HG03159 (cell line): ENCODE measurements around the gene DEPDC5.
A peak's percentile ranks its signal among the peaks of the same experiment; 100 is the strongest.

Experiments
- ATAC-seq: cut with Tn5 transposase; IDR thresholded peaks from one replicate; pipeline ENCODE4 v1.9.1; 2021; ENCODE audit warnings: mild to moderate bottlenecking, moderate library complexity; ENCODE audit not compliant: unreplicated experiment

DEPDC5 gene

DNA sequence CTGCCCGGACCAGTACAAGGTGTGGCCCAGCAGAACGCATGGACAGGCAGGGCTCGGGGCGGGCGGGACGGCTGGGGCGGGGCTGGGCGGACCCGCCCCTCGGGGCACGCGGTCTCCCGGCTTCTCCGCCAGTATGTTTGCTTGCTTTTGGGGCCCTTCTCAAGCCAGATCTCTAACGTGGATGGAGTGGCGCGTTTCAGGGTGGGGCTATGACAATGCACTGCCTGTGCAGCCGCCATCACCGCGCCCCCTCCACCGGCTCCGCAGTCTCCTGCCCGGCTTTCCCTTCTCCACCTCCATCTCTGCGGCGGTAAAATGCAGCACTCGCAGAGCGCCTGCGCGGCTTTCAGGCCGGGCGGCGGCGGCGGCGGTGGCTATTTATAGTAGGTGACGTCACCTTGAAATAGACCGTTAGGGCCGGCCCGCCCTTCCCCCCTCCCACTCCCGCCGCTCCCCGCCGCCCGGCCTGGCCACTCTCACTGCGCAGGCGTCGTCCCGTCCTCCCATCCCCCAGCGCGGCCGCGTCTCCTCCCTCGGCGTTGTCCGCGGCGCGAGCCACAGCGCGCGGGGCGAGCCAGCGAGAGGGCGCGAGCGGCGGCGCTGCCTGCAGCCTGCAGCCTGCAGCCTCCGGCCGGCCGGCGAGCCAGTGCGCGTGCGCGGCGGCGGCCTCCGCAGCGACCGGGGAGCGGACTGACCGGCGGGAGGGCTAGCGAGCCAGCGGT lies 190.3 kb downstream of the DEPDC5 start, which contains the start of gene YWHAH:
Gene YWHAH (plus strand): TSS at position 558 of the 722 bp plus-strand sequence. CDS start 199 bp downstream, outside the sequence.
- peak; percentile 58 for ATAC-seq

GRCh38 chr22:31944700-31945442 lies 191.1 kb downstream of the DEPDC5 start:
- ATAC-seq: peak; percentile 25

DNA sequence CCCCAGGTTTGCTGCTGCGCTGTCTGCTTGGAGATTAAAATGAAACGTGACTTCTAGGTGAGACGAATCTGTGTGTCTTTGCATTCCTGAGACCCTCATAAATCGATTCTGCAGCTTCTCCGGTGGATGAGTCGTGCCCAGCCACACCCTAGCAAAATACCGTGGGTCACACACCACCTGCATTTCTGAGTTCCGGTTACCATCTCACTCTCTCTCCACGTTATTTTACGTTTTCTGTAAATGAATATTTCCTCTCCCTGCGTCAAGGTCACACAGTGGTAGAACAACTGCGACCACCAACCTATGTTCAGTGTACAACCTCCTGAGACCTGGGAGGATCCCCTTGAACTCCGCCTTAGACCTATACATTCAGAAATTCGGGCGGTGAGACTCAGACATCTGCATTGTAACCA lies 191.6 kb downstream of the DEPDC5 start:
- ATAC-seq: no peak

GRCh38 chr22:31945971-31946680 lies 192.3 kb downstream of the DEPDC5 start:
- no peak for ATAC-seq

GRCh38 chr22:31947296-31947695 lies 193.5 kb downstream of the DEPDC5 start:
- no peak for ATAC-seq

- no peak for ATAC-seq
Observed at GRCh38 chr22:31948002-31948401, 194.2 kb downstream of the DEPDC5 start.

GRCh38 chr22:31950226-31950625 lies 196.4 kb downstream of the DEPDC5 start:
- ATAC-seq: no peak

- ATAC-seq: no peak
Observed at GRCh38 chr22:31951194-31952093, 197.6 kb downstream of the DEPDC5 start.

DNA sequence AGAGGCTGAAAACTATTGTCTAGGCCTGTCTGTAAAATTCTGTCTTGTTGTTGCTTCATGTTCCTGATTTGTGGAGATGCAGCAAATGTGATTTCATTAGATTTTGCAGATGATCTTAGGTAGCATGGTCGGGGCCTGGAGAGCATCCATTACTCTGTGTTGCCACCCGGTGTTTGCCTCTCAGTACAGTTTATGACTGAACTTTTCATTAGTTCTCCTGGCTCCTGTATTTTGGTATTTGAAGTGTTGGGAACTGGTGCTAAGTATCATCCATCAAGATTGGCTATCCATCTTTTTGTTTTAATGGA lies 198.2 kb downstream of the DEPDC5 start:
- ATAC-seq: no peak

DNA sequence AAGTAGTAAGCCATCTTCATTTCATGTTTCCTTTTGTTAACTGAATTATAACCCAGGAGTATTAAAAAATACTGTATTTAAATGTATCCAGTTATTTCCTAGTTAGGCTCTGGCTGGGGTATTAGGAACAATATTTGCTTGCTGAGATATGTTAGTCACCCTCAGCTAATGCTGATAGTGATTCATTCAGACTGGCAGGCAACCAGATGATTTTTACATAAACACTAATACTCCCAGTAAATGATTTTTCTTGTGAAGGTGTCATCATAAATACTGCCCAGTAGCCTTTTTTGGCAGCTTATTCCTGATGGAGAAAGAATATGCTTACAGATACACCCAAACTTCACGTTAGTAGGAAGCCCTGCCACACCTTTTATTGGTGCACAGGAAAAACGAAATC lies 198.7 kb downstream of the DEPDC5 start:
- ATAC-seq: no peak

DNA sequence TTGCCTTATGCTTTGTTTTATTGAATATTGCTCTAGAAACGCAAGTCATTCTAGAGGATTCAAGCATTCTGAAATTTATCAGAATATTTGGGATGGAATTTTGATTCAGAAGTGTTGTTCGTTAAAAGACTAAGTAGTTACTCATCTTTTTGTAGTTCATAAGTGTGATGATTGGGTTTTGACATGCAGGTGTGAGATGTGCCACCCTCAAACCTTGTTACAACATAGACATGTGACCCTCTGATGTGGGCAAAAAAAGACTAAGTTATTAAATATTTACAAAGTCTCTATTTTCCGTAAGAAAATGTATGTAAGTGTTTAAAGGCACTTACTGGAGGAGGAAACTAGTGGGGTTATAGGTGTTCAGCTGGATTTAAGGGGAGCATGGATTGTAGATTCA lies 199.4 kb downstream of the DEPDC5 start:
- no peak for ATAC-seq

DNA sequence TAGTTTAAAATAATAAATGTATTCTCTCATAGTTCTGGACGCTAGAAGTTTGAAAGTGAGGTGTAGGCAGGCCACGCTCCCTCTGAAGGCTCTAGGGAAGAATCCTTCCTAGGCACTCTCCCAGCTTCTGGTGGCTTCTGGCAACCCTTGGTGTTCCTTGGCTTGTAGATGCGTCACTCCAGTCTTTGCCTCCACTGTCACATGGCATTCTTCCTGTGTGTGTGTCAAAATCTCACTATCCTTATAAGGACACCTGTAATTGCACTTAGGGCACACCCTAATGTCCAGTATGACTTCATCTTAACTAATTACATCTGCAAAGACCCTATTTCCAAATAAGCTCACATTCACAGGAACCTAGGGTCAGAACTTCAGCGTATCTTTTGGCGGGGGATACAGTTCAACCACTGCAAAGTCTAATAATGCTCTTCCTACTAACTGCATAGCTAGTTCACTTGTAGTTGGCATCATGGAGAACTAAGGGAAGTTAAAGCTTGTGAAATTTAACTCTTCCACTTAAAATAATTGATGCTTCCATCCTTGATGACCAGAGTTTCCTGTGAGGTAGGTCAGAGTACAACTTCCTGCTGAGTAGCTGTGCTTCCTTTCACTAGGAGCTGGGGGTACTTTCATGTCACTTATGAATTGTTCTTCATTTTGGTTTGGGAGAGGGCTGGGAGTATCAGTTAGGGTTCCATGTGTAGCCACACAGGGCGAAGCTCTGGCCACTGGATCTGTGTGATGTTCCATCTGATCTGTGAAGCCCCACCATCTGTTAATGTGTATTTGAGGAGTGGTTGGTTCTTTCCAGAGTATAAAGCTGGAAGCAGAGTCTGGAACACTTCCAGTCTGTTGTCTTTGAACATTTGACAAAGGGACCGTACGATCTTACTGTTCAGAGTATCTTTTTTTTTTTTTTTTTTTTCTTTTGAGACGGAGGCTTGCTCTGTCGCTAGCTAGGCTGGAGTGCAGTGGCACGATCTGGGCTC lies 201.0 kb downstream of the DEPDC5 start:
- no peak for ATAC-seq

DNA sequence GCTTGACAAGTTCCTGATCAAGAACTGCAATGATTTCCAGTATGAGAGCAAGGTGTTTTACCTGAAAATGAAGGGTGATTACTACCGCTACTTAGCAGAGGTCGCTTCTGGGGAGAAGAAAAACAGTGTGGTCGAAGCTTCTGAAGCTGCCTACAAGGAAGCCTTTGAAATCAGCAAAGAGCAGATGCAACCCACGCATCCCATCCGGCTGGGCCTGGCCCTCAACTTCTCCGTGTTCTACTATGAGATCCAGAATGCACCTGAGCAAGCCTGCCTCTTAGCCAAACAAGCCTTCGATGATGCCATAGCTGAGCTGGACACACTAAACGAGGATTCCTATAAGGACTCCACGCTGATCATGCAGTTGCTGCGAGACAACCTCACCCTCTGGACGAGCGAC lies 202.5 kb downstream of the DEPDC5 start:
- ATAC-seq: no peak
